HG02852 (cell line): ENCODE results near the gene KIF21A.

Source experiments
- ATAC-seq: cut with Tn5 transposase; IDR thresholded peaks from one replicate; pipeline ENCODE4 v1.9.1; 2021; ENCODE audit warnings: mild to moderate bottlenecking, moderate library complexity; ENCODE audit not compliant: unreplicated experiment

The KIF21A gene

DNA sequence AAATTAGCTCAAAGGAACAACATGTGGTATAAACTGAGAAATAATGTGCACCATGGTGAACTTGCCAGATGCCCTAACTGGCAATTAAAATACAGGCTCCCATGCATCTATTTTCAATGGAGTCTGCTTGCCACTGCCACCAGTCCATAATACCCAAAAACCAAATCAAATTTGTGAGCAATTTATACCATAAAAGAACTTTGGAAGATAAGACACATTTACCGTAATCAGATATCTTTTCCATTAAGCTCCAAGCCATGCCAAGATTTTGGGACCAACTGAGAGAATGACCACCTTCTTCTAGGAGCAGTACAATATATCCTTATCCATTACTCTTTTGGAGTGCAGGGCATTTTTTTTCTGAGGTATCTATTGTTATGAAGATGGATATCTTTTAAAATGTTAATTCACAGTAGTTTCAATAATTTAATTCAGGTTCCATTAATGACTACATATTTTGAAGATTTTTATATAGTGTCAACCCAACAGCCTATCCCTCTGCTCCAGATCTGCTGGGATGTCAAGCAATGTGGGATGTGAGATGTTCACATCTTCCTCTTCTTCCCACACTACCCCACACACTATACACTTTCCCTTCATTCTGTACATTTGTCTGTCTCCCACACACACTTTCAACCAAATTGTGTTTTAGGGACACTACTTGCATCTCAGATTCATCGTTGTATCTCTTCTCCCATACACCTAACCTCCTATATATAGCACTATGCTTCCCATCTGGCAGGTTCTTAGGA is 53.3 kb downstream of the KIF21A start:
- no peak for ATAC-seq

DNA sequence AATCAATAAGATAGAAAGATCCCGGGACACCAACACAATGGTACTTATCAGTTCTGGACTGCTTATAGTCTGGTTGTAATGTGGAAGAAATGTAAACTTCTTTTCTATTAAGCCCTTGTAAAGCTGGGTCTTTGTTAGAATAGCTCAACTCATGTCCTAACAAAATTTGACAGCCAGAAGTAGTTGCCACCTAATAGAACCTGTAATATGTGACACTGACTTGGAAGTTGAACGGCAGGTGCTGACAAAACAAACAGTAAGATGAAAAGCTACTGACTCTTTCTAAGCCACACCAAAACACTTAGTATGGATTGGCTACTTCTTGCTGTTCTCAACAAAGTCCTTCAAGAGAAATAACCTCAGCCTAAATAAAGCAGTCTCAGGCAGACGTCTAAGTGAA is 56.6 kb downstream of the KIF21A start:
- no peak for ATAC-seq

GRCh38 chr12:39383114-39383513 is 59.8 kb downstream of the KIF21A start:
- no peak for ATAC-seq

DNA sequence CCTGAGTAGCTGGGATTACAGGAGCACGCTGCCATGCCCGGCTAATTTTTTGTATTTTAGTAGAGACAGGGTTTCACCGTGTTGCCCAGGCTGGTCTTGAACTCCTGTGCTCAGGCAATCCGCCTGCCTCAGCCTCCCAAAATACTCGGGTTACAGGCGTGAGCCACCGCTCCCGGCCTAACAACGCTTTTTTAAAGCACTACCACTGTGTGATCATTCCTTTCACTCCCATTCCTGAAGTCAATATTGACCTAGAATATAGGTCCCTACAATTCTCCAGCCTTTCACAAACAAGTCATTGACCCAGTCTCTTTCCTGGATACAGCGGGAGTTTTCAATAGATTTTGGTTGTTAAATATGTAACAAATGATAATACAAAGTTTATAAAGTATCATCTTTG is 62.8 kb downstream of the KIF21A start:
- no peak for ATAC-seq

GRCh38 chr12:39378341-39378740 is 64.6 kb downstream of the KIF21A start:
- no peak for ATAC-seq

DNA sequence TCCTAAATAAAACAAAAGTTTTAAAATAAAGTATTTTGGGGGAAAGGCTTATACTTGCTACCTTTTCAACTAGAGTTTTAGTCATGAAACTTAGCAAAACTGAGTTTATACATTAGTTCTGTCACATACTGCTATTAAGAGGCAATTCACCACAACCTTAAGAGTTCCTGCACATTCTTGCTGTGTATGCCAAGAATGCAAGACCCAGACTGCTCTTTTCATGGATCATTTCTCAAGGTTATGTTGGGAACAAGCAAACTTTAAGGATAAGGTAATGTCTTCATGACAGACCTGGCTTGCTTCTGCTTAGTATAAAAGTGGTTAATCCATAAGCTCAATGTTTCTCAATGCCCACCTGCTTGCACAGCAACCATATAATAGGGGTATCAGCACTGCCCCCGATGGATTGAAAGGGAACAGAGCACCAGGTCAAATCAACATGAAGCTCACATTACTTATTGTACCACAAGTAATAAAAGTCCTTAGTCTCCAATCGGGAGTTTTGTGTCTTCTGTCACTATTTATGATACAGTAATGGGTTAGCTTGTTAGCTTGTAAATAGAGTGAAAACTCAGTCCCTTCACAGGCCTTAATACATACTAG is 67.6 kb downstream of the KIF21A start:
- no peak for ATAC-seq

DNA sequence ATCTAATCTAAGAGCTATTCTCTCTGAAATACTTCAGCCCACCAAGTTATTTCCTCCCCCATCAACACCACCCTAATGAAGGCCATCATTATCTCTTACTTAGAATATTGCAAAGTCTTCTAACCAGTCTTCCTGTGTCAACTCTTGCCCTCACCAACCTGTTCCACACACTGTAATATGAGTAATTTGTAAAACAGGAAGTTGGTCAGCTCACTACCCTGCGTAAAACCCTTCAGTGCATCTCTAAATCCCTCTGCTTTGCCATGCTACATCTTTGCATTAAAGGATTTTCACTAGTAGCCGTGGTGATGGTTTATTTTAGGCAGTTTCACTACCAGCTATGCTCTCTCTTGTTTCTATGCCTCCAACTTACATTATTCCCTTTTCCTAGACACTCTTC is 70.0 kb downstream of the KIF21A start:
- peak; percentile 84 for ATAC-seq

GRCh38 chr12:39372204-39372925 is 70.6 kb downstream of the KIF21A start:
- ATAC-seq: no peak

GRCh38 chr12:39369756-39370155 is 73.2 kb downstream of the KIF21A start:
- ATAC-seq: no peak

DNA sequence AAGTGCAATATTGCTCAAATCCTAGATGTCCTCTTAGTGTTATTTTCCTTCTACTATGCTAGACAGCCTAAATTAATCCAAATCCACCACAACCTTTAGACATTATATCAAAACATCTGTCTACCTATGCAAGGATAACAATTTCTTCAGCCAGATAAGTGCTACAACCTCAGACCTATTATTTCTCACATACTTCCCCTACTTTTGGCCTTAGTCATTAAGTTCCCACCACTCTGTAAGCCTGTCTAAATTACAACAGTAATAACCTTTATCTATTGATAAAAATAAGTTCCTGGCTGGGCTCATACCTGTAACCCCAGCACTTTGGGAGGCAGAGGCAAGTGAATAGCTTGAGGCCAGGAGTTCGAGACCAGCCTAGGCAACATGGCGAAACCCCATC is 74.0 kb downstream of the KIF21A start:
- ATAC-seq: no peak

GRCh38 chr12:39368096-39368495 is 74.8 kb downstream of the KIF21A start:
- no peak for ATAC-seq

GRCh38 chr12:39367494-39367893 is 75.4 kb downstream of the KIF21A start:
- no peak for ATAC-seq

DNA sequence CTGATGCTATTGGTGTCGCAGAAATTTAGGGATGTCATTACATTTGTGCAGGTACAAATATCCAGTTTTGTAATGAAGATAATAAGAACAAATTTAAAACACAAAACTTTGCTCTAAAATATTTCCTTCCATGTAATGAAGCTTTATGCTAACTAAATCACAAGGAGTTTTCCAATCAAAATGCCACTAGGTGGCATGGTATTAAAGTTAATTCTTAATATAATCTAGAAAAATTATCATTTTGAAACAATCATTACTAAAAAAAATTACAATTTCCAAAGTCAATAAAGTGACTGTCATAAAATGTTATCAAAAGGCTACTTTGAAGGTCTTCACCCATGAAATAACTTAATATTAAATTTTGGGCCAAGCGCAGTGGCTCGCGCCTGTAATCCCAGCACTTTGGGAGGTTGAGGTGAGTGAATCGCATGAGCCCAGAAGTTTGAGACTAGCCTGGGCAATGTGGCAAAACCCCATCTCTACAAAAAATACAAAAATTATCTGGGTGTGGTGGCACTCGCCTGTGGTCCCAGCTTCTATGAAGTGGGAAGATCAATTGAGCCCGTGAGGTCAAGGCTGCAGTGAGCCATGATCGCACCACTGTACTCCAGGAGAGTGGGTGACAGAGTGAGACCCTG is 77.4 kb downstream of the KIF21A start:
- no peak for ATAC-seq

DNA sequence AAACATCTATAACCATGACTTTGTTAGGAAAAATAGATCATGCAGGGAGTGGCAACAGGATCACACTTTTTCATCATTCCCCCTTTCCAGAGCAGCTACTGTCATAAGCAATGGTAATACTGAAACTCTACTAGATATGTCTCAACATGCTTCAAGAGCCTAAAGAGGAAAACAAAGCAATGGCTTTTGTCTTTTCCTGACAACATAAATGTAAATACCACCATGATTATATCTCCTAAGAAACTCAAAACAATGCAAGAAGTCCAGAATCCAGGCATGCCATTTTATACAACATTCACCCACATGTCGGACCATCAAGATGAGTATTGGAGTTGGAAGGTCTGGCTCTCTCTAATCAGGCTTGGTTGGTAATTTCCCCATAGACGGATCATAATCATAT is 78.7 kb downstream of the KIF21A start:
- no peak for ATAC-seq

- ATAC-seq: no peak
Measured at GRCh38 chr12:39359645-39360044, 83.3 kb downstream of the KIF21A start.

DNA sequence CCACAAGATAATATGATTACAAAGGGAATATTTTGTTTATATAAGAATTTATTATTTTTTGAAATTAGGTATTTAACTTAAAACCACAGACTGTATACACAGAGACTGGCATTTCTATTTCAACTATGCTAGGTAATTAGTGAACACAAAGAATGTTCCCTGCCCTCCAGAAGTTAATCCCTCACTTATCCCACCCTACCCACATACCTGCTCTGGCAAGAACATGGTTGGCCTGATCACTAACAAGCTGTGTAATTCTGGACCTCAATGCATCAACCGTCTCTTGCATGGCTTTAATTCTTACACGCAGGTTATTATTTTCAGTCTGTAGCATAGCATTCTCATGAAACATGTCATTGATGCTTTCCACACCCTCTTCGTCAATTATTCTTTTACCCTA is 85.9 kb downstream of the KIF21A start:
- ATAC-seq: no peak

DNA sequence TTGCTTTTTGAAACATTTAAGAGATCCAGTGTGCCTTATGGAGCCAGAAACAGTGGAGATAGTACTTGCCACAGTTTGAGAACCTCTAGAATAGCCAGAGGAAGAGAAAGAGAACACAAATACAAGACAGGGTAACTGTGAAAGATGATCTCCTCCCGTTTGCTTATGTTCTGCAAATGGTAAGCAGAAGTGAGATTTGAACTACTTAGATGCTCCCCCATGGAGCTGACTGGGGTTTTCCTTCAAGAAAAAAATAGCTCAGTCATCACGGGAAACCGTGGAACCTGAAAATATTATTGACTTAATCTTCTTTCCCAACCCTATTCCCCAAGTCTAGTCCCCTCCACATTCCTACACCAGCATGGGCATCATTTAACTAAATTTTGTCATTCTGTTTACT is 87.1 kb downstream of the KIF21A start:
- ATAC-seq: peak; percentile 64

DNA sequence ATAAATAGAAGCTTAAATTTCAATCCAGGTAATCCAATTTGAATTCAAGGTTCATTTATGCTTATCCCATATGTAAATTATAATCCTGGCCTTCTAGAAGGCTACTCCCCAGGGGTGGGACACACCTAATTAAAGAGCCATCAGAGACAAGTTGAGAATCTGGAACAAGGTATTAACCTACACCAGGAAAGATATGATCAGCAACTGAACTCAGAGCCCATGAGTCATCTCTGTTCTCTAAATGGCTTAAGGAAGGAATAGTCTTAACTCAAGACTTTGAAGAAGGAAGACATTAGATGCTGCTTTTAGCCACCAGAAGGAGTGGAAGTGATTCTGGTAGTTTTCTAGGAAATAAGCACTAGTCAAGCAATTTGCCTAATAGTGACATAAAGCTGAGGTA is 88.0 kb downstream of the KIF21A start:
- ATAC-seq: peak; percentile 35

DNA sequence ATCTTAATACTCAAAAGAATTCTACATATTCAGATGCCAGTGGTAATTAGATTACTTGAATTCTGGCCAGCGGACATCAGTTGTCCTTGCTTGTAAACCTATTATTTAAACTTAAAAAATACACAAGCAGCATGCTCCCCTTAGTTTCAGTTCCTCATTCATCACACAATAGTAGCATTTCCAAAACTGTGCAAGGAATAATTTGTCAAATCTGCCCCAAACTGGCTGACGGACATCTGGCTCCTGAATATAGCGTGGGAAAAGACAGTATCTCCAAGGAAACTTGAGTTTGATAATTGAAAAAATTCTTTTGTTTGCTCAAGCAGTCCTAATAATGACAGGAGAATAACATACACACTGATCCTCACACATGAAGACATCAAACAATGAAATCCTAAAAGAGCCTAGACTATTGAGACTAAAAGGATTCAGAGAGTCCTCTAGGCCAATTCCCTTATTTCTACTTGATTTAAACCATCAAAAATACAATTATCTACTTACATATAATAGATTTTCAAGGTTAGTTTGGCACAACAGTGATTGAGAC is 90.4 kb downstream of the KIF21A start:
- ATAC-seq: no peak

DNA sequence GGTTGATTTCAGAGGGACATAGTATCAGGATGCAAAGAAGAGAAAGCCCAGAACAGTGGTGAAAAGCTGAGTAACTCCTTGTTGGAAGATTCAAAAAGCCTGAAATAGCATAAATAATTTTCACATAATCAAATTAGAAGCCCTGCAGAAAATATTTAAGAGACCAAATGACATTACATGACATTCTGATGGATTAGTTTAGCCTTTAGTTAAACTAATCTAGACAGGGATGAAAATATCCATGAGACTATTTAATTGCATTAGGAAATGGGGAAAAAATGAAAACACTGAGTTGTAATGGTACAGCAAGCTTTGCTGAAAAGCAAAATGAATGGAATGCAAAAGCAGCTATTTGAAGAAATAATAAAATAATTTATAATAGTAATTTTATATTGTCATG is 91.8 kb downstream of the KIF21A start:
- no peak for ATAC-seq

GRCh38 chr12:39348941-39349626 is 93.8 kb downstream of the KIF21A start:
- ATAC-seq: no peak
